ENCODE results near the gene GMEB2. TPM values are rescaled to one million over a fixed set of nuclear protein-coding genes. Genes with fewer than 3 reads are reported as not detected.

GMEB2 gene
- total RNA-seq, 1 experiment from 2014 or later: 22.0 TPM

GRCh38 chr20:63590218-63591146 is 36.4 kb downstream of the GMEB2 start:
- no peak for DNase-seq (ENCODE audit: low read depth)

- DNase-seq (ENCODE audit: low read depth): no peak
These were observed 37.4 kb downstream of the GMEB2 start for GRCh38 chr20:63589261-63590217.

GRCh38 chr20:63588641-63589041 is 38.3 kb downstream of the GMEB2 start:
- no peak for DNase-seq (ENCODE audit: low read depth)

DNA sequence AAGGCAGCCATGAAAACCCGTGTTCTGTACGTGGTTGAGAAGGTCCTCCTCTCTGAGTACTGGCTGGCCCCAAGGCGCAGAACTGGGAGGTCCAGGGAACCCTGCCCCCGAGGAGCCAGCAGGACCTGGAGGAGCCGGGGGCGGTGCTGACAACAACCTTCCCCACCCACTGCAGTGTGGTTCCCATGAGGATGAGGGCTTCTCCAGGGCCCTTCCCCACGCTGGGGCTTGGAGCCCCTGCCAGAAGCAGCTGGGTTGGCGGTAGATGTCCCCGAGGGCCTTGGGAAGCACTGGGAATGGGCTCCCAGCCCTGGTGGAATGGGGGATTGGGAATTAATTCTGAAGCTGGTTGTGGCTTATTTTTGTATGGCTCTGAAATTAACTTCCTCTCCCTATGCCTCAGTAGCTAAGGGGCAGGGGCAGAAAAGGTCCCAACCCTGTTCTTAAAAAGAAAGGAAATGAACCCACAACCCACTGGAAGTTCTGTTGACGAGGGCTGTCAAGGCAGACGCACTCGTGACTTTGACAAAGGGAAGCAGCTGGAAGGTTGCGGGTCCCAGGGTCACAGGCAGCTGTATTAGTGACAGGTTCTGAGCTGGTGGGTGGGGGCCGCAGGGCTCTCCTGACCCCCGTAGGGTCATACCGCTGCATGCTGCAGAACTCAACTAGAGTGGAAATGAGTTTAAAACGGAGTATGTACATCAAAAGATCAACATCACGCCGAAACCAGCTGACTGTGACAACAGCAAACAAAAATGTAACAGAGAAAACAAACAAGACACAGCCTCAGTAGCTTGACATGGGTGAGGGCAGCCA is 38.9 kb downstream of the GMEB2 start:
- no peak for DNase-seq (ENCODE audit: low read depth)

DNA sequence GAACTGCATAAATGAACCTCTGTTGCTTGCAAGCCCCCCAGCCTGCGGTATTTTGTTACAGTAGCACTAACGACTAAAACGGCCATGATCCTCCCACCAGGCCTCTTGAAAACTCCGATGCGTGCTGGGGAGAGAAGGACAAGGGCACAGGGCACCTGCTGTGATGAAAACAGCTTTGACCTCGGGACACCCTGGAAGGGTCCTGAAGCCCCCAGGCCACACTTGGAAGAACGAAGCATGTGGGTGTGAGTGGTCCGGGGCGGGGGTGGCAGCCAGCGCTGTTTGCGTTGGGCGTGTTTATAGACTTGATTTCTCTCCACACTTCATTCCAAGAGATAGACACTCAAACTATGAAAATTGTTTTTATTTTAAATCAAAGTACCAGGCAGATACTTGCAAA is 39.6 kb downstream of the GMEB2 start:
- no peak for DNase-seq (ENCODE audit: low read depth)

DNA sequence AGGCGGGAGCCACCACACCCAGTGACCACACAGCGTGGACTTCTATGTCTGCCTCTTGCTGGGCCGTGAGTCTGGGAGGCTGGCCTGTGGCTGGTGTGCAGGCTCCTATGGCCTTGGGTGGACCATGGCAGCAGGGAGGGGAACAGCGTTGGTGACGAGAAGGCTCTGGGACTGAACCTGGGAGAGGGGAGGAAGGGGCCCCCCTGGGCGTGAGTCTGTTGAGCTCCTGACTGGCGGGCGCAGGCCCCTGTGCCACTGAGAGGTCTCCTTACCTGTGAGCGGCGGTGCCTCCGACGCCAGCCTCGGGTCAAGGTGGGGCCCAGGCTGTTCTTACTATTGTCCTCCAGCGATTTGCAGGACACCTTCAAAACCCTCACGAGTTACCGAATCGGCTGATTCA is 40.1 kb downstream of the GMEB2 start:
- DNase-seq (ENCODE audit: low read depth): no peak

- no peak for DNase-seq (ENCODE audit: low read depth)
These were observed 41.0 kb downstream of the GMEB2 start for GRCh38 chr20:63585616-63586565.

DNA sequence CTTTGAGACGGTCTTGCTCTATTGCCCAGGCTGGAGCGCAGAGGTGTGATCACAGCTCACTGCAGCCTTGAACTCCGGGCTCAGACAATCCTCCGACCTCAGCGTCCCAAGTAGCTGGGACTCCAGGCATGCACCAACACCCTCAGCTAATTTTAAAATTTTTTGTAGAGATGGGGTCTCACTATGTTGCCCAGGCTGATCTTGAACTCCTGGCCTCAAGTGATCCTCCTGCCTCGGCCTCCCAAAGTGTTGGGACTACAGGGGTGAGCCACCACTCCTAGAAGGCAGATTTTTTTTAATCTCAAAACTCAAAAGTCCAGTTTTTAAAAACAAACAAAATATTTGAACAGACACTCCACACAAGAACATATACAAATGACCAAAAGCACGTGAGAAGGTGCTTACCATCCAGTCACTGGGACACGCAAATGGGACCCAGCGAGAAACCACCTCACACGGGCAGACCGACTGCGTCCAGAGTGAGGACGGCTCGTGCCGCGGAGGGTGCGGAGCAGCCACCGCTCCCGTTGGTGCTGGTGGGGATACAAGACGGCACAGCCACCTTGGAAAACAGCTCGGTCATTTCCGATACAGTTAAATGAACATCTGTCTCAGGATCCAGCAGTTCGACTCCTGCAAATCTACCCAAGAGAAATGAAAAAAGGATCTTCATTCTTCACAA is 44.4 kb downstream of the GMEB2 start:
- no peak for DNase-seq (ENCODE audit: low read depth)

- DNase-seq (ENCODE audit: low read depth): peak; percentile 59
These were observed 46.0 kb downstream of the GMEB2 start for GRCh38 chr20:63580796-63581461.

GRCh38 chr20:63579017-63579694 is 47.7 kb downstream of the GMEB2 start:
- DNase-seq (ENCODE audit: low read depth): no peak

- DNase-seq (ENCODE audit: low read depth): no peak
These were observed 48.5 kb downstream of the GMEB2 start for GRCh38 chr20:63578224-63579016.

GRCh38 chr20:63577317-63577894 is 49.5 kb downstream of the GMEB2 start:
- DNase-seq (ENCODE audit: low read depth): no peak

DNA sequence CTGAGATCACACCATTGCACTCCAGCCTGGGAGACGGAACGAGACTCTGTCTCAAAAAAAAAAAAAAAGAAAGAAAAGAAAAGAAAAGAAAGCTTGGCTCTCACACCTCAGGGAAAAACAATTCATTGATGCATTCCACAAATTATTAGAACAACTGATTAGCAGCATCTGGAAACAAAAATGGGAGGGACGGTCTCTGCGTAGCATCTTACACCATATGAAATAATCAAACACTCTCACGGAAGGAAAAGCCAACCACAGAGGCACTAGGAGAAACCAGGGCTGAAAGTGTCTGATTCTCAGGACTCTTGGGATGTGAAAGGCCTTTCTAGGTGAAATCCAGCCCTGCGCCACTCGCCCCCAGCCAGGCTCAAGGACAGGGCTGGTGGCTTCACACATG is 50.6 kb downstream of the GMEB2 start:
- DNase-seq (ENCODE audit: low read depth): no peak

- DNase-seq (ENCODE audit: low read depth): no peak
These were observed 51.8 kb downstream of the GMEB2 start for GRCh38 chr20:63574829-63575743.

- no peak for DNase-seq (ENCODE audit: low read depth)
These were observed 52.6 kb downstream of the GMEB2 start, which contains the start of gene HELZ2 for GRCh38 chr20:63574156-63574828. Gene HELZ2, minus strand, starts transcription at chr20:63574239. Its CDS starts 1,854 bp downstream, at chr20:63572385.

Measured in HT1080 (cell line).